ENCODE measurements around the gene GIGYF2.
"Not testable (repeated sequence)": the region's sequence is repeated elsewhere in the genome, so short reads cannot be mapped to it uniquely, and the experiment has no call there.

The GIGYF2 gene

GRCh38 chr2:232687382-232688160 is 9.6 kb upstream of the GIGYF2 start:
- Histone ChIP-seq H3K79me2 (ENCODE audit: insufficient read depth, low read length) (no peaks in the 10 kb centered on the region), H2AFZ (ENCODE audit: low read depth, low read length) (no peak overlapping the region), H3K9ac (ENCODE audit: low read depth, low read length) (no peak overlapping the region), H3K27ac (ENCODE audit: low read length) (no peak overlapping the region), H3K9me3 (ENCODE audit: insufficient read depth, low read length, severe bottlenecking) (no peaks in the 10 kb centered on the region), H3K27me3 (ENCODE audit: insufficient read depth, low read length, poor library complexity) (no peaks in the 10 kb centered on the region), H4K20me1 (ENCODE audit: insufficient read depth, low read length) (no peaks in the 10 kb centered on the region), H3K36me3 (ENCODE audit: insufficient read depth, low read length) (no peaks in the 10 kb centered on the region), H3K4me2 (ENCODE audit: insufficient read depth, low read length) (no peak overlapping the region), H3K4me3 (ENCODE audit: low read depth in 1 of 2, low read length in 2 of 2) (no peak overlapping the region), H3K4me1 (ENCODE audit: insufficient read depth, low read length) (no peaks in the 10 kb centered on the region)
- TF ChIP-seq CTCF (IDR thresholded peaks at IDR 0.05; ENCODE audit: borderline replicate concordance, extremely low read depth, low read length, poor library complexity, severe bottlenecking) (no peak), EZH2 (IDR thresholded peaks at IDR 0.05; ENCODE audit: borderline replicate concordance, low read depth, low read length, severe bottlenecking) (no peak)
- ATAC-seq (ENCODE audit: insufficient read depth, low read depth) (no peak), DNase-seq (no peak)

- Histone ChIP-seq H3K4me3 (ENCODE audit: low read depth in 1 of 2, low read length in 2 of 2) (no peak overlapping the region), H4K20me1 (ENCODE audit: insufficient read depth, low read length) (no peaks in the 10 kb centered on the region), H3K9ac (ENCODE audit: low read depth, low read length) (no peak overlapping the region), H3K27me3 (ENCODE audit: insufficient read depth, low read length, poor library complexity) (no peaks in the 10 kb centered on the region), H3K27ac (ENCODE audit: low read length) (no peak overlapping the region), H2AFZ (ENCODE audit: low read depth, low read length) (no peak overlapping the region), H3K4me1 (ENCODE audit: insufficient read depth, low read length) (no peaks in the 10 kb centered on the region), H3K79me2 (ENCODE audit: insufficient read depth, low read length) (no peaks in the 10 kb centered on the region), H3K36me3 (ENCODE audit: insufficient read depth, low read length) (no peaks in the 10 kb centered on the region), H3K9me3 (ENCODE audit: insufficient read depth, low read length, severe bottlenecking) (no peaks in the 10 kb centered on the region), H3K4me2 (ENCODE audit: insufficient read depth, low read length) (no peak overlapping the region)
- DNase-seq (no peak), ATAC-seq (ENCODE audit: insufficient read depth, low read depth) (no peak)
- TF ChIP-seq CTCF (IDR thresholded peaks at IDR 0.05; ENCODE audit: borderline replicate concordance, extremely low read depth, low read length, poor library complexity, severe bottlenecking) (no peak), EZH2 (IDR thresholded peaks at IDR 0.05; ENCODE audit: borderline replicate concordance, low read depth, low read length, severe bottlenecking) (no peak)
These were observed 8.9 kb upstream of the GIGYF2 start for GRCh38 chr2:232688201-232688600.

GRCh38 chr2:232689152-232689910 is 7.8 kb upstream of the GIGYF2 start:
- H3K9me3 ChIP-seq (ENCODE audit: insufficient read depth, low read length, severe bottlenecking) = no peaks in the 10 kb centered on the region
- H3K4me1 ChIP-seq (ENCODE audit: insufficient read depth, low read length) = no peaks in the 10 kb centered on the region
- H3K9ac ChIP-seq (ENCODE audit: low read depth, low read length) = no peak overlapping the region
- H2AFZ ChIP-seq (ENCODE audit: low read depth, low read length) = no peak overlapping the region
- no peak for DNase-seq
- no peak for TF ChIP-seq EZH2 (IDR thresholded peaks at IDR 0.05; ENCODE audit: borderline replicate concordance, low read depth, low read length, severe bottlenecking)
- TF ChIP-seq CTCF (IDR thresholded peaks at IDR 0.05; ENCODE audit: borderline replicate concordance, extremely low read depth, low read length, poor library complexity, severe bottlenecking) = no peak
- H3K4me2 ChIP-seq (ENCODE audit: insufficient read depth, low read length) = no peak overlapping the region
- no peaks in the 10 kb centered on the region for H4K20me1 ChIP-seq (ENCODE audit: insufficient read depth, low read length)
- H3K79me2 ChIP-seq (ENCODE audit: insufficient read depth, low read length) = no peaks in the 10 kb centered on the region
- ATAC-seq (ENCODE audit: insufficient read depth, low read depth) = no peak
- no peak overlapping the region for H3K27ac ChIP-seq (ENCODE audit: low read length)
- H3K27me3 ChIP-seq (ENCODE audit: insufficient read depth, low read length, poor library complexity) = no peaks in the 10 kb centered on the region
- no peaks in the 10 kb centered on the region for H3K36me3 ChIP-seq (ENCODE audit: insufficient read depth, low read length)
- H3K4me3 ChIP-seq (ENCODE audit: low read depth in 1 of 2, low read length in 2 of 2) = no peak overlapping the region

- H3K27me3 ChIP-seq (ENCODE audit: insufficient read depth, low read length, poor library complexity); H3K9me3 ChIP-seq (ENCODE audit: insufficient read depth, low read length, severe bottlenecking); H3K4me3 ChIP-seq (ENCODE audit: low read depth in 1 of 2, low read length in 2 of 2); H3K4me2 ChIP-seq (ENCODE audit: insufficient read depth, low read length); H2AFZ ChIP-seq (ENCODE audit: low read depth, low read length); H3K9ac ChIP-seq (ENCODE audit: low read depth, low read length); H4K20me1 ChIP-seq (ENCODE audit: insufficient read depth, low read length); H3K4me1 ChIP-seq (ENCODE audit: insufficient read depth, low read length); H3K27ac ChIP-seq (ENCODE audit: low read length); DNase-seq; ATAC-seq (ENCODE audit: insufficient read depth, low read depth); H3K36me3 ChIP-seq (ENCODE audit: insufficient read depth, low read length); H3K79me2 ChIP-seq (ENCODE audit: insufficient read depth, low read length): not testable (repeated sequence)
These were observed 6.0 kb upstream of the GIGYF2 start for GRCh38 chr2:232691117-232691516.
